ENCODE results near the gene MMP24. TPM values are rescaled to one million over a fixed set of nuclear protein-coding genes. Genes with fewer than 3 reads are reported as not detected.

The MMP24 gene
- total and polyA plus RNA-seq, 2 of the 13 experiments (the other 11 are each of a cell fraction or from before 2014, with no cell fraction given): 0.29 to 0.35 TPM

DNA sequence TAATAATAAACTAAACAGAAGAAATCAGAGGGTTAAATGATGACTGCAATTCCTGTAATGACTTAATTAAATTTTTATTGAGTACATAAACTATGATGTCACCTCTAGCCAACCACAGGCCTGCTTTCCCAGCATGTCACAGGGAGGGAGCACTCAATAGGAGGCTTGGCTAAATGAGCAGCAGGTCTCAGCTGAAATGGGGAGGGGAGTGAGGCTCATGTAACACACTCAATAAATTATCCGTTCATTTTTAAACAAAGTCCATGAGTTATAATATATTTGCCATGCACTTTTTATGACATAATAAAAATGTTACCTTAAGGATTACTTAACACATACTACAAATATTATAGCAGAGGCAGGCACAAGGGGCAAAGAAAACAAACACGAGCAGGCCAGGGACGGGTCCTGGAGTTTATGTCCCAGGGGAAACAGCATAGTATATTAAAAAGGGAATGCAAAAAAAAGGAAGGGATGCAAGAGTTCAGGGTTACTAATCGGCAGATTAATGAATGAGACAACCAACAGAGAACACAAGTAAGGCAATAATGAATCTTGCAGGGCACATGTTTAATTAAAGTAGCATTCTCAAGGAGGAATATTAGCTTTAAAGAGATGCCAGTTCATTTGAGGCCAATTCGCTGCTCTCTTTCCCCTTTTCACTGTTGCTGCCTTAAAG, 92.8 kb downstream of the MMP24 start:
- in situ Hi-C loops (cut with HindIII; ENCODE audit: extremely low pct_ligation_motif_present, low pct_unique_long_range_greater_than_20kb): no loop called here

More for the DNA sequence above, 92.8 kb downstream of the MMP24 start:
- H3K36me3 ChIP-seq (replicated peaks in 1 of 2; ENCODE audit: control insufficient read depth in 1 of 2, insufficient read depth in 2 of 2, low read length in 2 of 2): peaks cover 4 to 7% of the 10 kb centered on the region in 2 experiments; a peak in 3 of 5 replicates
- DNase-seq (ENCODE audit: low spot score): no peak
- intact Hi-C loops (cut with micrococcal nuclease; ENCODE audit: unreplicated experiment): no loop called here
- H4K20me1 ChIP-seq (ENCODE audit: insufficient read depth, low read length): no peaks in the 10 kb centered on the region
- H3K4me3 ChIP-seq (replicated peaks in 1 of 3; ENCODE audit: insufficient read depth in 1 of 3, low read depth in 2 of 3, low read length in 3 of 3): no peak overlapping the region
- H3K27me3 ChIP-seq (ENCODE audit: control insufficient read depth in 1 of 2, insufficient read depth in 2 of 2, low read length in 2 of 2): no peaks in the 10 kb centered on the region
- ChIA-PET POLR2A (interaction anchor here (1.5 to 5.3 kb wide), 4 partner anchors 8 to 13 kb away, joined by 5 to 53 read pairs (median 16); no protein-coding TSS in a partner anchor), CTCF (ENCODE audit: low intra/inter-chr PET ratio, low total read pairs) (interaction anchor here (1.1 kb wide), 1 partner anchor 12 kb away, joined by 4 read pairs; no protein-coding TSS in a partner anchor)
- ATAC-seq: no peak
- no peak for FAIRE-seq
- 81% methylated on average over 5 of the region's 5 CpGs for WGBS (ENCODE audit: low lambda C conversion rate)
- peaks cover 25% of the 10 kb centered on the region for H3K4me1 ChIP-seq (ENCODE audit: insufficient read depth, low read length)
- TF ChIP-seq ELF4 (CRISPR knock-in tag; IDR thresholded peaks at IDR 0.05; ENCODE audit: borderline replicate concordance) (peak; percentile 41; the same call in 1 of the 2 replicates), ZNF513 (CRISPR knock-in tag; conservative IDR thresholded peaks at IDR 0.05) (no peak), HNRNPK (IDR thresholded peaks at IDR 0.05; ENCODE audit: low read depth, low read length, poor library complexity, severe bottlenecking) (peak; percentile 3), ZKSCAN5 (CRISPR knock-in tag; IDR thresholded peaks at IDR 0.05) (no peak), HNRNPLL (IDR thresholded peaks at IDR 0.05; ENCODE audit: low read depth, low read length, poor library complexity, severe bottlenecking) (no peak), TARDBP (CRISPR knock-in tag; IDR thresholded peaks at IDR 0.05) (no peak), ERF (CRISPR knock-in tag; IDR thresholded peaks at IDR 0.05) (no peak), SP2 (CRISPR knock-in tag; IDR thresholded peaks at IDR 0.05) (no peak), TBX2 (CRISPR knock-in tag; IDR thresholded peaks at IDR 0.05; ENCODE audit: borderline replicate concordance) (no peak), ATF7 (IDR thresholded peaks at IDR 0.05) (peak; percentile 83), ATF7 (CRISPR knock-in tag; IDR thresholded peaks at IDR 0.05) (no peak), CREB1 (IDR thresholded peaks at IDR 0.05) (0 out of 2 replicates have a peak, but pooled peaks have one; percentile 26), CREB1 (CRISPR knock-in tag; IDR thresholded peaks at IDR 0.05) (no peak), ZNF367 (CRISPR knock-in tag; IDR thresholded peaks at IDR 0.05; ENCODE audit: borderline replicate concordance) (no peak), ZNF619 (CRISPR knock-in tag; IDR thresholded peaks at IDR 0.05) (no peak), CREM (IDR thresholded peaks at IDR 0.05) (no peak), CREM (CRISPR knock-in tag; IDR thresholded peaks at IDR 0.05) (no peak), ZNF33A (CRISPR knock-in tag; IDR thresholded peaks at IDR 0.05; ENCODE audit: borderline replicate concordance) (no peak), SRSF9 (IDR thresholded peaks at IDR 0.05; ENCODE audit: borderline replicate concordance, insufficient read depth, low read depth, low read length, poor library complexity, severe bottlenecking) (no peak), ZNF24 (IDR thresholded peaks at IDR 0.05) (no peak)
- H3K9ac ChIP-seq (ENCODE audit: insufficient read depth, low read depth, low read length): no peak overlapping the region
- no TSS peak for BruUV-seq (replicated peaks)
- no peak overlapping the region for H3K4me2 ChIP-seq (ENCODE audit: low read depth, low read length)
- no peaks in the 10 kb centered on the region for H3K79me2 ChIP-seq (ENCODE audit: insufficient read depth, low read length)
- H3K9me3 ChIP-seq (ENCODE audit: low read length): no peaks in the 10 kb centered on the region
- H3K27ac ChIP-seq (ENCODE audit: extremely low read length, insufficient read depth, low read length): no peak overlapping the region
- H2AFZ ChIP-seq (ENCODE audit: low read length): no peak overlapping the region

All from HepG2 (cell line).